B cell (primary cell): ENCODE measurements around the gene GALR2. TPM values are rescaled to one million over a fixed set of nuclear protein-coding genes. Genes with fewer than 3 reads are reported as not detected.

Source experiments
- ATAC-seq: fragments of 200-7000 bp; cut with Tn5 transposase; one replicate; pipeline ENCODE4 v1.10.0; 2021; ENCODE audit warnings: low read depth, mild to moderate bottlenecking, moderate number of reproducible peaks, moderate library complexity
- CTCF ChIA-PET: fragments of 350-600 bp; sonication (Branson Sonifier 250); formaldehyde crosslinking; loops from one replicate; lab custom pipeline; 2021; ENCODE audit warnings: antibody characterized with exemption, inconsistent platforms; lab: Charles Lee
- POLR2A ChIA-PET: fragments of 350-600 bp; sonication (Branson Sonifier 250); formaldehyde crosslinking; loops from one replicate; lab custom pipeline; 2021; ENCODE audit warnings: antibody characterized with exemption; lab: Charles Lee
- DNase-seq: peaks from one replicate; pipeline ENCODE4 v3.0.0; 2013
- H2AFZ ChIP-seq: 2 replicates; pipeline ENCODE4 v1.6.1; 2012; ENCODE audit warnings: mild to moderate bottlenecking, low read depth, low read length; ENCODE audit not compliant: insufficient read depth, poor library complexity, severe bottlenecking
- H3K27ac ChIP-seq, 2 donors: 1 replicate in 1 of 2; 2 replicates in 1 of 2; pipeline ENCODE4 v1.5.1; 2012 to 2013; ENCODE audit warnings: low read length in 2 of 2, mild to moderate bottlenecking in 2 of 2, moderate library complexity in 1 of 2
- H3K27me3 ChIP-seq, 4 experiments: fragments of 200-600 bp in 1 of 4; sonication (generic) in 1 of 4; replicated peaks in 1 of 4; 1 replicate in 2 of 4; 2 replicates in 2 of 4; pipeline versions ENCODE4 v1.6.1 to v1.7.0; 2013 to 2016; ENCODE audit warnings: low read length in 3 of 4, mild to moderate bottlenecking in 2 of 4, mixed read lengths in 1 of 4, moderate library complexity in 1 of 4; ENCODE audit not compliant: insufficient read depth in 4 of 4, control insufficient read depth in 3 of 4; ENCODE audit errors: control extremely low read depth in 1 of 4
- H3K36me3 ChIP-seq, 2 experiments: replicated peaks in 1 of 2; 1 replicate in 1 of 2; 2 replicates in 1 of 2; pipeline versions ENCODE4 v1.6.1 to v1.7.1; 2013; ENCODE audit warnings: low read length in 1 of 2; ENCODE audit not compliant: insufficient read depth in 2 of 2, control insufficient read depth in 1 of 2; ENCODE audit errors: control extremely low read depth in 1 of 2, extremely low read depth in 1 of 2
- H3K4me1 ChIP-seq, 2 donors: fragments of 200-600 bp in 1 of 2; sonication (generic) in 1 of 2; 1 replicate in 1 of 2; 2 replicates in 1 of 2; pipeline versions ENCODE4 v1.5.1 to v1.6.1; 2013 to 2017; ENCODE audit warnings: low read length in 2 of 2; ENCODE audit not compliant: control insufficient read depth in 2 of 2, insufficient read depth in 2 of 2
- H3K4me2 ChIP-seq: replicated peaks from 2 replicates; pipeline ENCODE3; 2012; ENCODE audit warnings: mild to moderate bottlenecking, low read depth, low read length; ENCODE audit not compliant: poor library complexity, severe bottlenecking
- H3K4me3 ChIP-seq, 5 experiments: fragments of 200-600 bp in 1 of 5; sonication (generic) in 1 of 5; 1 replicate in 3 of 5; 2 replicates in 2 of 5; pipeline versions ENCODE4 v1.5.1 to v1.7.0; 2011 to 2016; ENCODE audit warnings: low read length in 4 of 5, mild to moderate bottlenecking in 4 of 5, low read depth in 2 of 5, control low read depth in 1 of 5, moderate library complexity in 1 of 5; ENCODE audit not compliant: insufficient read depth in 1 of 5; ENCODE audit errors: control extremely low read depth in 1 of 5, extremely low read depth in 1 of 5
- H3K79me2 ChIP-seq: fragments of 200-600 bp; sonication (generic); one replicate; pipeline ENCODE4 v1.6.0; 2016; ENCODE audit warnings: low read length; ENCODE audit not compliant: control insufficient read depth, insufficient read depth
- H3K9ac ChIP-seq: fragments of 200-600 bp; sonication (generic); 2 replicates; pipeline ENCODE4 v1.6.1; 2017; ENCODE audit warnings: mild to moderate bottlenecking, low read length, moderate library complexity
- H3K9me3 ChIP-seq, 3 donors: one replicate each; pipeline versions ENCODE4 v1.6.1 to v1.7.1; 2013; ENCODE audit warnings: low read length in 2 of 3; ENCODE audit not compliant: control insufficient read depth in 2 of 3, insufficient read depth in 1 of 3; ENCODE audit errors: control extremely low read depth in 1 of 3
- H4K20me1 ChIP-seq: 2 replicates; pipeline ENCODE4 v1.6.0; 2012; ENCODE audit warnings: mild to moderate bottlenecking, low read length; ENCODE audit not compliant: insufficient read depth, control insufficient read depth, poor library complexity, severe bottlenecking
- H3K27ac Mint-ChIP-seq: one replicate; pipeline ENCODE4 v1.8.0; 2021; ENCODE audit warnings: mixed read lengths
- H3K27me3 Mint-ChIP-seq: one replicate; pipeline ENCODE4 v1.8.0; 2021; ENCODE audit warnings: mixed read lengths
- H3K4me1 Mint-ChIP-seq: one replicate; pipeline ENCODE4 v1.8.0; 2021; ENCODE audit warnings: mixed read lengths
- H3K4me3 Mint-ChIP-seq: one replicate; pipeline ENCODE4 v1.8.0; 2021; ENCODE audit warnings: mixed read lengths
- H3K9me3 Mint-ChIP-seq: one replicate; pipeline ENCODE4 v1.8.0; 2022; ENCODE audit warnings: mixed read lengths; ENCODE audit not compliant: insufficient read depth
- CTCF ChIP-seq: fragments of 200-600 bp; IDR thresholded peaks from one replicate; pipeline ENCODE4 v1.8.0; 2022; ENCODE audit warnings: antibody characterized with exemption, mild to moderate bottlenecking
- EZH2 ChIP-seq: IDR thresholded peaks from 2 replicates; pipeline ENCODE4 v1.6.1; 2012; ENCODE audit warnings: borderline replicate concordance, low read depth, mild to moderate bottlenecking, moderate library complexity, low read length; ENCODE audit not compliant: insufficient read depth, poor library complexity, severe bottlenecking
- WGBS: methylation state at CpG from one replicate; pipeline ENCODE4 v1.1.5; 2013; ENCODE audit warnings: missing lambda C conversion rate; ENCODE audit not compliant: insufficient coverage; 5-methylcytosine and 5-hydroxymethylcytosine counted together
- intact Hi-C: fragments of 100-400 bp; cut with micrococcal nuclease; formaldehyde crosslinking; loops from one replicate; pipeline ENCODE4 v1.10.0; 2022
- polyA plus RNA-seq: library from polyadenylated mRNA; depleted of rRNA; stranded (reverse); fragments of >200 nt; gene quantifications from 2 replicates; pipeline ENCODE4 v1.2.3, GENCODE V29; 2012
- total RNA-seq, 2 donors: library from RNA; stranded (reverse); fragments of 120-200 nt in 1 of 2; gene quantifications; 1 replicate in 1 of 2; 2 replicates in 1 of 2; pipeline versions ENCODE4 v1.2.3 to v1.2.4, GENCODE V29; 2013 to 2022

GALR2 gene
- total and polyA plus RNA-seq, 2 donors (not counting 1 experiment from before 2014, with no cell fraction given), result 0.42 to 1.2 TPM

DNA sequence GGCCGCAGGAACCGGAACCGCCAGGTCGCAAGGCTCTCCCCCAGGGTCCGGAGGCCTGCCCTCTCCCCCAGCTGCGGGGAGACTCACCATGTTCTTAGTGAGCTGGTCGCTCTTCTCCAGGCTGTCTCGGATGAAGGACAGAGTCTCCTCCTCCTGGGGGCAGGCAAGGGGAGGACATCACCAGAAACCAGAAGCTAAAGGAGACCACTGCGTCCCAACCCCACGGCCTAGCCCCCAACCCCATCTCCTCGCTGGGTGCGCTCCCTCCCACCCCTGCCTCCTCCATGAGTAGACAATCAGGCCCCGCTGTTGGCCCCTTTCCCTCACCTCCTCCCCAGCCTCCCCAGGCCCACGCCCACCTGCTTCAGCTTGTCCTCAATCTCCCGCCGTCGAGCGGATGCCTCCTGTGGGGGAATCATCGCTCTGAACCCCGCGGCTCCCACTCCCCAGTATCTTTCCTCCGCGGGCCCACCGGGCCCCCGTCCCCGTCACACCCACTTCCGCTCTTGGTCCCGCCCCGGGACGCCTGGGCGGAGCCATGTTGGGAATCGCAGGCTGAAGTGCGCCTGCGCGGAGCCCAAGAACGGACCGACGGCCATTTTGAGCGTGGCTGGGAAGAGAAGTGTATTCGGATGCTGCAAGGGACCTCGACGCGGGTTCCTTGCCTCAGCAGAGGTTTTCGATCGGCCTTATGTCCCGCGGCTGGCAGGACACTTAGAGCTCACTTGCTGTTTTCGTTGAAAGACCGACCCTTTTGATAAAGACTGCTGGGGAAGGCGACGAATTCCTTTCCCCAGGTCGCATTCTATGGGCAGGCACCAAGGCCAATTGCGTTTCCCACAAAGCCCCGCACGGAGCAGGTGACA, 28.9 kb downstream of the GALR2 start, which contains the start of gene EXOC7:
EXOC7 (minus strand) TSS at position 514 of the 866 bp plus-strand sequence; CDS start at position 419, 95 bp downstream.
- Histone ChIP-seq H3K4me3 (peak within 1 kb of the TSS; percentile 68 to 93 (median 90)), H3K79me2 (peaks cover 17% of the 10 kb centered on the region), H3K9me3 (no peaks in the 10 kb centered on the region), H3K9ac (peak within 1 kb of the TSS; percentile 90), H3K4me2 (peak within 1 kb of the TSS; percentile 80), H3K27ac (peak within 1 kb of the TSS; percentile 76 to 82), H4K20me1 (no peaks in the 10 kb centered on the region), H2AFZ (peak within 1 kb of the TSS; percentile 97), H3K36me3 (peaks cover 0 to 27% of the 10 kb centered on the region in 2 experiments), H3K4me1 (peaks cover 11 to 22% of the 10 kb centered on the region in 2 donors), H3K27me3 (no peaks in the 10 kb centered on the region)
- H3K4me1 Mint-ChIP-seq, result peaks cover 21% of the 10 kb centered on the region
- POLR2A ChIA-PET, result interaction anchor here (1.0 to 1.1 kb wide), 2 partner anchors 29 to 587 kb away, joined by 3 to 4 read pairs; partner anchors contain the start of genes GALR2 and TSEN54
- TF ChIP-seq CTCF (no peak), EZH2 (no peak)
- DNase-seq (peak; percentile 96), ATAC-seq (peak; percentile 97)
- intact Hi-C loops, result loop anchor here (5.0 kb wide), 1 partner anchor 246 kb away; the partner anchor contains the start of gene WBP2
- peak within 1 kb of the TSS; percentile 97 for H3K4me3 Mint-ChIP-seq
- H3K27me3 Mint-ChIP-seq, result no peaks in the 10 kb centered on the region
- CTCF ChIA-PET, result interaction anchor here (1.0 to 2.5 kb wide), 6 partner anchors 23 to 196 kb away, joined by 3 to 11 read pairs (median 5); no protein-coding TSS in a partner anchor
- WGBS, result 5% methylated on average over 55 of the region's 55 CpGs
- peak within 1 kb of the TSS; percentile 97 for H3K27ac Mint-ChIP-seq
- no peaks in the 10 kb centered on the region for H3K9me3 Mint-ChIP-seq
